HG02798 (cell line): ENCODE measurements around the gene RGS19.

Experiments used
- ATAC-seq: cut with Tn5 transposase; IDR thresholded peaks from one replicate; pipeline ENCODE4 v1.9.1; 2021; ENCODE audit warnings: mild to moderate bottlenecking; ENCODE audit not compliant: unreplicated experiment, poor library complexity

The RGS19 gene

GRCh38 chr20:64077876-64078551 lies 1.3 kb downstream of the RGS19 start:
- no peak for ATAC-seq

- no peak for ATAC-seq
These were observed 1.8 kb downstream of the RGS19 start for GRCh38 chr20:64077541-64077875.

- ATAC-seq = no peak
These were observed 2.2 kb downstream of the RGS19 start for GRCh38 chr20:64077094-64077493.

- ATAC-seq = no peak
These were observed 3.0 kb downstream of the RGS19 start for GRCh38 chr20:64076061-64076997.

GRCh38 chr20:64075556-64075955 lies 3.8 kb downstream of the RGS19 start:
- no peak for ATAC-seq

- ATAC-seq = no peak
These were observed 4.4 kb downstream of the RGS19 start for GRCh38 chr20:64074963-64075362.

GRCh38 chr20:64074184-64074789 lies 5.0 kb downstream of the RGS19 start:
- no peak for ATAC-seq

GRCh38 chr20:64073476-64074183 lies 5.7 kb downstream of the RGS19 start:
- ATAC-seq = no peak

GRCh38 chr20:64072498-64073063 lies 6.7 kb downstream of the RGS19 start:
- no peak for ATAC-seq

GRCh38 chr20:64071341-64072332 lies 7.7 kb downstream of the RGS19 start:
- no peak for ATAC-seq

GRCh38 chr20:64070244-64070993 lies 8.9 kb downstream of the RGS19 start:
- no peak for ATAC-seq

- ATAC-seq = no peak
These were observed 9.6 kb downstream of the RGS19 start for GRCh38 chr20:64069614-64070243.

- ATAC-seq = no peak
These were observed 10.1 kb downstream of the RGS19 start for GRCh38 chr20:64069209-64069613.

GRCh38 chr20:64068386-64069208 lies 10.7 kb downstream of the RGS19 start:
- no peak for ATAC-seq

- ATAC-seq = no peak
These were observed 11.5 kb downstream of the RGS19 start for GRCh38 chr20:64067733-64068307.

- no peak for ATAC-seq
These were observed 12.2 kb downstream of the RGS19 start for GRCh38 chr20:64067005-64067632.
